Breast epithelium (tissue), 3 donors: ENCODE measurements around the gene GLIPR2.

Experiments
- POLR2A ChIP-seq: fragments of 450-650 bp; IDR thresholded peaks from one replicate; pipeline ENCODE4 v1.6.1; 2016; ENCODE audit warnings: antibody characterized with exemption, mild to moderate bottlenecking, moderate library complexity
- TF ChIP-seq, protein P1 (sequence below), 3 donors: fragments of 450-650 bp; IDR thresholded peaks; one replicate each; pipeline ENCODE4 v1.5.1; 2016 to 2017; ENCODE audit warnings: antibody characterized with exemption in 3 of 3, mild to moderate bottlenecking in 3 of 3, moderate library complexity in 3 of 3

DNA sequence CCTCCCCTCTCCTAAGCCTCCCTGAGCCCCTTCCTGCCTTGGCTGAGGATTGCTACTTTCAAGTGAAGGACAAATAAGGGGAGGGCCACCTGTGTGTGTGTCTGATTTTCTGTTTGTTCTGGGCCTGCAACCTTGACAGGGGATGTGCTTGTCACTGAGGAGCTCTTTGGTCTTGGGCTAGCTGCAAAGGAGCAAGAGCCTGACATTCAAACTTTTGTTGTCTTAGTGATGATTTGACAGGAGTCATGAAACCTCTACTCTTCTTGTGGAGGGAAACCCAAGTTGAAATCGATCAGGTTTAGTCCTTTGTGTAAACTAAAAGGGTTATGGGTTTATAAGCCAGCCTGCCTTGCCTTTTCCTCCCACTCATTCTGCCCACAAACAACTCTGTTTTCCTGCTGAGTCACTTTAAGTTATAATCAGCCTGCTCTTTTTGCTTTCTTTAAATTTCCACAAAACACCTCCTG lies 71.0 kb downstream of the GLIPR2 start:
- no peak for TF ChIP-seq POLR2A
- TF ChIP-seq, protein P1, sequence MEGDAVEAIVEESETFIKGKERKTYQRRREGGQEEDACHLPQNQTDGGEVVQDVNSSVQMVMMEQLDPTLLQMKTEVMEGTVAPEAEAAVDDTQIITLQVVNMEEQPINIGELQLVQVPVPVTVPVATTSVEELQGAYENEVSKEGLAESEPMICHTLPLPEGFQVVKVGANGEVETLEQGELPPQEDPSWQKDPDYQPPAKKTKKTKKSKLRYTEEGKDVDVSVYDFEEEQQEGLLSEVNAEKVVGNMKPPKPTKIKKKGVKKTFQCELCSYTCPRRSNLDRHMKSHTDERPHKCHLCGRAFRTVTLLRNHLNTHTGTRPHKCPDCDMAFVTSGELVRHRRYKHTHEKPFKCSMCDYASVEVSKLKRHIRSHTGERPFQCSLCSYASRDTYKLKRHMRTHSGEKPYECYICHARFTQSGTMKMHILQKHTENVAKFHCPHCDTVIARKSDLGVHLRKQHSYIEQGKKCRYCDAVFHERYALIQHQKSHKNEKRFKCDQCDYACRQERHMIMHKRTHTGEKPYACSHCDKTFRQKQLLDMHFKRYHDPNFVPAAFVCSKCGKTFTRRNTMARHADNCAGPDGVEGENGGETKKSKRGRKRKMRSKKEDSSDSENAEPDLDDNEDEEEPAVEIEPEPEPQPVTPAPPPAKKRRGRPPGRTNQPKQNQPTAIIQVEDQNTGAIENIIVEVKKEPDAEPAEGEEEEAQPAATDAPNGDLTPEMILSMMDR (IDR thresholded peaks at IDR 0.05), result no peak
